ENCODE measurements around the gene SEC14L2. TPM values are rescaled to one million over a fixed set of nuclear protein-coding genes. Genes with fewer than 3 reads are reported as not detected.

SEC14L2 gene
- total and polyA plus RNA-seq, 2 of the 8 experiments (the other 6 are each of a cell fraction or from before 2014, with no cell fraction given): 2.8 to 3.2 TPM

GRCh38 chr22:30425616-30426387, 29.0 kb downstream of the SEC14L2 start, which contains the start of gene MTFP1 (continued):
- no peak for TF ChIP-seq CHD2 (IDR thresholded peaks at IDR 0.05; ENCODE audit: low read length)
- no peak for TF ChIP-seq RAD21 (IDR thresholded peaks at IDR 0.05 in 1 of 2, conservative IDR thresholded peaks at IDR 0.05 in 1 of 2; ENCODE audit: low read depth in 2 of 2, low read length in 2 of 2)
- no peak for TF ChIP-seq SRF (IDR thresholded peaks at IDR 0.05; ENCODE audit: low read depth, low read length)
- peak in 1 of 2 experiments; percentile 20; a peak in 2 of 4 replicates for TF ChIP-seq HDAC2 (IDR thresholded peaks at IDR 0.05; ENCODE audit: borderline replicate concordance in 1 of 2, low read depth in 2 of 2, low read length in 2 of 2)
- peak; percentile 26; the same call in 1 of the 2 replicates for TF ChIP-seq TBP (IDR thresholded peaks at IDR 0.05; ENCODE audit: low read depth, low read length)
- no peak for TF ChIP-seq KDM5A (IDR thresholded peaks at IDR 0.05; ENCODE audit: low read length)
- TF ChIP-seq RBBP5 (IDR thresholded peaks at IDR 0.05; ENCODE audit: borderline replicate concordance, low read depth, low read length): 0 out of 2 replicates have a peak, but pooled peaks have one; percentile 24
- no peak for TF ChIP-seq CEBPB (IDR thresholded peaks at IDR 0.05; ENCODE audit: low read depth, low read length)
- no peak for TF ChIP-seq SIX5 (IDR thresholded peaks at IDR 0.05; ENCODE audit: low read depth, low read length)
- TF ChIP-seq NANOG (IDR thresholded peaks at IDR 0.05; ENCODE audit: insufficient read depth, low read depth, low read length, poor library complexity, severe bottlenecking): peak; percentile 40
- TF ChIP-seq JUND (IDR thresholded peaks at IDR 0.05; ENCODE audit: low read length): no peak
- peak; percentile 39 for TF ChIP-seq ASH2L (IDR thresholded peaks at IDR 0.05; ENCODE audit: low read length)
- peak; percentile 60; the same call in 1 of the 2 replicates for TF ChIP-seq CREB1 (IDR thresholded peaks at IDR 0.05)
- no peak for TF ChIP-seq EGR1 (IDR thresholded peaks at IDR 0.05; ENCODE audit: borderline replicate concordance, low read depth, low read length)
- TF ChIP-seq, protein P1, sequence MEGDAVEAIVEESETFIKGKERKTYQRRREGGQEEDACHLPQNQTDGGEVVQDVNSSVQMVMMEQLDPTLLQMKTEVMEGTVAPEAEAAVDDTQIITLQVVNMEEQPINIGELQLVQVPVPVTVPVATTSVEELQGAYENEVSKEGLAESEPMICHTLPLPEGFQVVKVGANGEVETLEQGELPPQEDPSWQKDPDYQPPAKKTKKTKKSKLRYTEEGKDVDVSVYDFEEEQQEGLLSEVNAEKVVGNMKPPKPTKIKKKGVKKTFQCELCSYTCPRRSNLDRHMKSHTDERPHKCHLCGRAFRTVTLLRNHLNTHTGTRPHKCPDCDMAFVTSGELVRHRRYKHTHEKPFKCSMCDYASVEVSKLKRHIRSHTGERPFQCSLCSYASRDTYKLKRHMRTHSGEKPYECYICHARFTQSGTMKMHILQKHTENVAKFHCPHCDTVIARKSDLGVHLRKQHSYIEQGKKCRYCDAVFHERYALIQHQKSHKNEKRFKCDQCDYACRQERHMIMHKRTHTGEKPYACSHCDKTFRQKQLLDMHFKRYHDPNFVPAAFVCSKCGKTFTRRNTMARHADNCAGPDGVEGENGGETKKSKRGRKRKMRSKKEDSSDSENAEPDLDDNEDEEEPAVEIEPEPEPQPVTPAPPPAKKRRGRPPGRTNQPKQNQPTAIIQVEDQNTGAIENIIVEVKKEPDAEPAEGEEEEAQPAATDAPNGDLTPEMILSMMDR (IDR thresholded peaks at IDR 0.05; ENCODE audit: control extremely low read depth in 1 of 3, insufficient read depth in 1 of 3, low read depth in 1 of 3, low read length in 3 of 3): no peak
- TF ChIP-seq BCL11A (IDR thresholded peaks at IDR 0.05; ENCODE audit: low read depth in 2 of 2, low read length in 2 of 2): no peak
- peak; percentile 83 for TF ChIP-seq KDM4A (IDR thresholded peaks at IDR 0.05; ENCODE audit: low read depth, low read length, severe bottlenecking)
- no peak for TF ChIP-seq SP1 (IDR thresholded peaks at IDR 0.05; ENCODE audit: low read depth, low read length)
- no peak for TF ChIP-seq TAF7 (optimal IDR thresholded peaks at IDR 0.05; ENCODE audit: borderline replicate concordance, low read depth, low read length)
- no peak for TF ChIP-seq RXRA (IDR thresholded peaks at IDR 0.05; ENCODE audit: insufficient read depth, low read depth, low read length)
- TF ChIP-seq PHF8 (conservative IDR thresholded peaks at IDR 0.05; ENCODE audit: low read depth, low read length): peak; percentile 57
- no peak for TF ChIP-seq SP4 (IDR thresholded peaks at IDR 0.05; ENCODE audit: low read length)
